Measurements from ENCODE around the gene GPC6.

GPC6 gene

GRCh38 chr13:94139393-94139995 is 912.9 kb downstream of the GPC6 start:
- no peak for TF ChIP-seq CTCF (IDR thresholded peaks at IDR 0.05; ENCODE audit: low read depth, low read length)
- no peak for DNase-seq
- Histone ChIP-seq H3K9me3 (ENCODE audit: severe bottlenecking) (no peaks in the 10 kb centered on the region), H3K27me3 (ENCODE audit: insufficient read depth, low read depth, severe bottlenecking) (no peaks in the 10 kb centered on the region), H3K36me3 (no peaks in the 10 kb centered on the region), H3K27ac (no peak overlapping the region), H3K4me3 (ENCODE audit: low read depth, low read length) (no peak overlapping the region)

GRCh38 chr13:94140027-94140426 is 913.4 kb downstream of the GPC6 start:
- Histone ChIP-seq H3K9me3 (ENCODE audit: severe bottlenecking) (no peaks in the 10 kb centered on the region), H3K27me3 (ENCODE audit: insufficient read depth, low read depth, severe bottlenecking) (no peaks in the 10 kb centered on the region), H3K27ac (no peak overlapping the region), H3K36me3 (no peaks in the 10 kb centered on the region), H3K4me3 (ENCODE audit: low read depth, low read length) (no peak overlapping the region)
- DNase-seq: no peak
- TF ChIP-seq CTCF (IDR thresholded peaks at IDR 0.05; ENCODE audit: low read depth, low read length): no peak

- Histone ChIP-seq H3K27me3 (ENCODE audit: insufficient read depth, low read depth, severe bottlenecking) (no peaks in the 10 kb centered on the region), H3K27ac (no peak overlapping the region), H3K36me3 (no peaks in the 10 kb centered on the region), H3K4me3 (ENCODE audit: low read depth, low read length) (no peak overlapping the region), H3K9me3 (ENCODE audit: severe bottlenecking) (no peaks in the 10 kb centered on the region)
- no peak for TF ChIP-seq CTCF (IDR thresholded peaks at IDR 0.05; ENCODE audit: low read depth, low read length)
- no peak for DNase-seq
Measured at GRCh38 chr13:94140511-94140910, 913.9 kb downstream of the GPC6 start.

- no peaks in the 10 kb centered on the region; the same call in 1 of the 2 replicates for H3K36me3 ChIP-seq
- TF ChIP-seq CTCF (IDR thresholded peaks at IDR 0.05; ENCODE audit: low read depth, low read length): no peak
- DNase-seq: no peak
- H3K4me3 ChIP-seq (ENCODE audit: low read depth, low read length): no peak overlapping the region
- H3K27me3 ChIP-seq (ENCODE audit: insufficient read depth, low read depth, severe bottlenecking): no peaks in the 10 kb centered on the region
- H3K27ac ChIP-seq: no peak overlapping the region
- H3K9me3 ChIP-seq (ENCODE audit: severe bottlenecking): no peaks in the 10 kb centered on the region
Measured at GRCh38 chr13:94143624-94144350, 917.2 kb downstream of the GPC6 start.

- H3K36me3 ChIP-seq: peaks cover 8% of the 10 kb centered on the region
- no peak overlapping the region for H3K27ac ChIP-seq
- DNase-seq: no peak
- H3K27me3 ChIP-seq (ENCODE audit: insufficient read depth, low read depth, severe bottlenecking): no peaks in the 10 kb centered on the region
- TF ChIP-seq CTCF (IDR thresholded peaks at IDR 0.05; ENCODE audit: low read depth, low read length): no peak
- H3K9me3 ChIP-seq (ENCODE audit: severe bottlenecking): no peaks in the 10 kb centered on the region
- no peak overlapping the region for H3K4me3 ChIP-seq (ENCODE audit: low read depth, low read length)
Measured at GRCh38 chr13:94145966-94146365, 919.4 kb downstream of the GPC6 start.
